Non-pigmented ciliary epithelial cell (primary cell): ENCODE data around the gene PRAMEF9.
"Not testable (repeated sequence)": the region's sequence is repeated elsewhere in the genome, so short reads cannot be mapped to it uniquely, and the experiment has no call there.

Experiments
- DNase-seq: peaks from one replicate; pipeline ENCODE4 v3.0.0-alpha.2; 2010; ENCODE audit warnings: low read depth

PRAMEF9 gene

GRCh38 chr1:13171548-13171947, at the start of gene PRAMEF9:
PRAMEF9 (plus strand) TSS chr1:13171848; CDS start chr1:13175281, 3,433 bp downstream.
- DNase-seq = not testable (repeated sequence)

- DNase-seq = not testable (repeated sequence)
Observed at GRCh38 chr1:13155909-13156308, 15.7 kb upstream of the PRAMEF9 start, which contains the start of gene PRAMEF26. PRAMEF26 (minus strand) TSS chr1:13156009; CDS start chr1:13153095, 2,914 bp downstream.

- DNase-seq = not testable (repeated sequence)
Observed at GRCh38 chr1:13165531-13165930, 6.1 kb upstream of the PRAMEF9 start, which contains the start of gene HNRNPCL4. HNRNPCL4 (minus strand) TSS chr1:13165631; CDS start chr1:13165467, 164 bp downstream.

GRCh38 chr1:13201309-13201708, 29.7 kb downstream of the PRAMEF9 start, which contains the start of gene PRAMEF13:
PRAMEF13 (minus strand) TSS chr1:13201409; CDS start chr1:13199589, 1,820 bp downstream.
- not testable (repeated sequence) for DNase-seq

- DNase-seq = not testable (repeated sequence)
Observed at GRCh38 chr1:13208712-13209111, 37.1 kb downstream of the PRAMEF9 start.

GRCh38 chr1:13216619-13217018, 45.0 kb downstream of the PRAMEF9 start:
- not testable (repeated sequence) for DNase-seq

- not testable (repeated sequence) for DNase-seq
Observed at GRCh38 chr1:13219203-13219602, 47.6 kb downstream of the PRAMEF9 start.

- not testable (repeated sequence) for DNase-seq
Observed at GRCh38 chr1:13222788-13223187, 51.1 kb downstream of the PRAMEF9 start.

- DNase-seq = no peak
Observed at GRCh38 chr1:13224480-13225060, 52.9 kb downstream of the PRAMEF9 start.

GRCh38 chr1:13225675-13226204, 54.1 kb downstream of the PRAMEF9 start, which contains the start of gene PRAMEF18:
PRAMEF18 (minus strand) TSS chr1:13226154; CDS start chr1:13226106, 48 bp downstream.
- not testable (repeated sequence) for DNase-seq

GRCh38 chr1:13227271-13228055, 55.8 kb downstream of the PRAMEF9 start:
- DNase-seq = not testable (repeated sequence)

- no peak for DNase-seq
Observed at GRCh38 chr1:13228343-13228781, 56.7 kb downstream of the PRAMEF9 start.
